ENCODE measurements around the gene SPAG17.

SPAG17 gene

GRCh38 chr1:118047650-118048224 lies 137.3 kb downstream of the SPAG17 start:
- no peak for DNase-seq

- DNase-seq = peak in 2 of 3 donors; percentile 9 to 10
These were observed 137.9 kb downstream of the SPAG17 start for GRCh38 chr1:118047006-118047649.

GRCh38 chr1:118043624-118044023 lies 141.4 kb downstream of the SPAG17 start:
- no peak for DNase-seq

GRCh38 chr1:118042501-118042900 lies 142.5 kb downstream of the SPAG17 start:
- no peak for DNase-seq

GRCh38 chr1:118039170-118039569 lies 145.9 kb downstream of the SPAG17 start:
- peak; percentile 55 to 86 (median 84) for DNase-seq

- peak in 2 of 3 donors; percentile 15 to 22 for DNase-seq
These were observed 152.1 kb downstream of the SPAG17 start for GRCh38 chr1:118032883-118033282.

GRCh38 chr1:118028267-118028666 lies 156.8 kb downstream of the SPAG17 start:
- no peak for DNase-seq

GRCh38 chr1:118023199-118023598 lies 161.8 kb downstream of the SPAG17 start:
- peak in 1 of 3 donors; percentile 6 for DNase-seq

GRCh38 chr1:118021668-118022067 lies 163.4 kb downstream of the SPAG17 start:
- peak; percentile 14 to 21 (median 20) for DNase-seq

GRCh38 chr1:118018060-118018459 lies 167.0 kb downstream of the SPAG17 start:
- DNase-seq = no peak

- no peak for DNase-seq
These were observed 171.1 kb downstream of the SPAG17 start for GRCh38 chr1:118013938-118014337.

GRCh38 chr1:118013336-118013735 lies 171.7 kb downstream of the SPAG17 start:
- DNase-seq = peak in 1 of 3 donors; percentile 5

GRCh38 chr1:118012515-118013124 lies 172.4 kb downstream of the SPAG17 start:
- peak in 1 of 3 donors; percentile 8 for DNase-seq

GRCh38 chr1:118008011-118008410 lies 177.0 kb downstream of the SPAG17 start:
- DNase-seq = peak in 1 of 3 donors; percentile 1

- no peak for DNase-seq
These were observed 177.6 kb downstream of the SPAG17 start for GRCh38 chr1:118007391-118007790.

GRCh38 chr1:118004312-118004711 lies 180.7 kb downstream of the SPAG17 start:
- no peak for DNase-seq

- no peak for DNase-seq
These were observed 199.1 kb downstream of the SPAG17 start for GRCh38 chr1:117985973-117986372.

GRCh38 chr1:117985239-117985638 lies 199.8 kb downstream of the SPAG17 start:
- peak in 1 of 3 donors; percentile 13 for DNase-seq

- DNase-seq = no peak
These were observed 203.4 kb downstream of the SPAG17 start for GRCh38 chr1:117981455-117982192.

GRCh38 chr1:117976381-117976780 lies 208.6 kb downstream of the SPAG17 start:
- no peak for DNase-seq

GRCh38 chr1:117971777-117972176 lies 213.3 kb downstream of the SPAG17 start:
- no peak for DNase-seq

GRCh38 chr1:117970252-117970651 lies 214.8 kb downstream of the SPAG17 start:
- no peak for DNase-seq

- DNase-seq = no peak
These were observed 217.1 kb downstream of the SPAG17 start for GRCh38 chr1:117967881-117968280.
